ENCODE measurements around the gene NOP14. TPM values are rescaled to one million over a fixed set of nuclear protein-coding genes. Genes with fewer than 3 reads are reported as not detected.
"Not testable (repeated sequence)": the region's sequence is repeated elsewhere in the genome, so short reads cannot be mapped to it uniquely, and the experiment has no call there.

NOP14 gene
- total RNA-seq, 1 donor from 2014 or later = 11.2 TPM

DNA sequence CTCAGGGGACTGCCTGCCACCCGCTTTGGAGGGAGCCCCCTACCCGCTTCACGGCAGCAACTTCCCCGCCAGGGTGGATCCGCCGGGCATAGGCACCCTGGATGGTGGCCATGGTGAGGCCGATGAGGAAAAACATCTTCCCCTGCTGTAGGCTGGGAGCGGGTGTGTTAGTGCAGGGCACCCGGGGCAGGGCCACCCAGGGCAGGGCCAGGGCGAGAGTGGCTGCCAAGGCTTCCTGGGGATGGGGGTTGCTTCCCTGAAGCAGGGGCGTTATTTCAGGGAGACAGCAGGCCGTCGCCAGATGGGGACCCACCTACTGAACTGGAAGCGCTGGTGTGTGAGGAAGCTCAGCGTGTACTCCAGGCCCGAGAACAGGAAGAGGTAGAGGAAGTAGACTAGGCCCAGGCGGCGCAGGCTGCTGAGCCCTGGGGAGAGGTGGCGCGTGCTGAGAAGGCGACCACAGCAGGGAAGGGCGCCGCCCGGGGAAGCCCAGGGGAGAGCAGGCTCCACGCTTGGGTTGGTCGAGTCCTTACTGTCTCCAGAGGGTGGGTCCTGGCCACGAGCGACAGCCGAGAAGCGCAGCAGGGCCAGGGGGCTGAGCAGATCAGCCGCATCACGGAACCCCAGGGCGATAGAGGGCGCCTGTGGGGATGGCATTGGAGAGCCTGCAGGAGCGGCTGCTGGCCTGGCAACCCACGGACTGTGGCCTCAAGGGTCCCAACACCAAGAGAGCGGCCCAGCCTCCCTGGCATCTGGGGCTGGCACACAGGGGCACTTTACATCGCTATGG is 31.5 kb downstream of the NOP14 start:
- no peak for DNase-seq

DNA sequence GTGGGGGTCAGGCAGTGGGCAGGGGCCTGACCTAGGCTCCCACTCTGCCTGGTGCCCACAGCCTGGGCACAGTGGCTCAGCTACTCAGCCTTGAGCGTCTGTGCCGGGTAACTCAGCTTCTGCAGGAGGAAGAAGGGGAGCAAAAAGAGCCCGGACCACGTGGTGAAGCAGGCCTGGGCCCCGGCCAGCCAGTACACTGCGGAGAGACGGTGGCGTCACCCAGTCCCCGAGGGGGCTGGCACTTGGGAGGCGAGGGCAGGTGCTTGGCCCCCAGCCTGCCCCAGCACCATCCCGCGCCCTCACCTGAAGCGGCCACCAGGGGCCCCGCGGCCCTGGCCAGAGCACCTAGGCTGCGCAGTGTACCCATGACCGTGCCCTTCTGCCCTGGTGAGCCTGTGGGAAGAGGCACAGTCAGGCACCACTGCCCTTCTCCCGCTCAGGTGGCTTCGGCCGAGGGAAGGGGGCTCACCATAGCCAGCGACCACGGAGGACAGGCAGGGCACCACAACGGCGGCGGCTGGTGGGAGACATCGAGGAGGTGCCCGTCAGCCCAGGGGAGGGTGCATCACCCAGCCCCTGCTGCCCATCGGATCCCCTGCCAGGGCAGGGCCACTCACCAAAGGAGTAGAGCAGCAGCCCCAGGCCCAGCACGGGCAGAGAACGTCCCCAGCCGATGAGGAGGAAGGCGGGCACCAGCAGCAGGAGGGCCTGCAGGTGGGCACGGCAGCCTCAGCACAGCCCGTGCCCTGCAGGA is 32.3 kb downstream of the NOP14 start:
- DNase-seq = no peak

DNA sequence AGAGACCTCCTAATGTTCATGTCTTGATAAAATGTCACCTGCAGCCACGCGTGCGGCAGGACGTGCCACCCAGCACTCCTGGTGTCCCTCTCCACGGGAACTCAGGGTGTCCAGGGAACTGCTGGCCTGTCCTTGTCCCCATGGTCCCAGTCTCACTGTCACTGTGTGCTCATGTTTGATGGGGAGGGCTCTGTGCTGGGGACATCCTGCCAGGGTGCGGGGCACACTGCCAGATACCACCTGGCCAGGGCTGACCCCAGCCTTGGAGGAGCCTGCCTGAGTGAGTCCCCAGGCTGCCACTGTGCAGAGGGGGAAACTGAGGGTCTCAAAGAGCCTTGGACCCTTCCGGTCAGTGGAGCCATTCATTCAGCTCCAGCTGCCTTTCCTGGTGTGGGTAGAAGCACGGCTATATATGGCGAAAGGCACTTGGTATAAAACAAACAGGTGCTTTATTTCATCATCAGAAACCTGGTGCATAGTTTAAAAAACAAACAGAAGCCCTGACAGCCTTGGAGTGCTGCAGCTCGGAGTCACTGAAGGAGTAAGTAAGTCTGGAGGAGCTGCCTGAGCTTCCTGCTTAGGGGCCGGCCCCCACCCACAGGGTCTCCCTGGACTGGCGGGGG is 33.0 kb downstream of the NOP14 start:
- no peak for DNase-seq

- DNase-seq = no peak
These were observed 33.7 kb downstream of the NOP14 start for GRCh38 chr4:2929469-2929868.

DNA sequence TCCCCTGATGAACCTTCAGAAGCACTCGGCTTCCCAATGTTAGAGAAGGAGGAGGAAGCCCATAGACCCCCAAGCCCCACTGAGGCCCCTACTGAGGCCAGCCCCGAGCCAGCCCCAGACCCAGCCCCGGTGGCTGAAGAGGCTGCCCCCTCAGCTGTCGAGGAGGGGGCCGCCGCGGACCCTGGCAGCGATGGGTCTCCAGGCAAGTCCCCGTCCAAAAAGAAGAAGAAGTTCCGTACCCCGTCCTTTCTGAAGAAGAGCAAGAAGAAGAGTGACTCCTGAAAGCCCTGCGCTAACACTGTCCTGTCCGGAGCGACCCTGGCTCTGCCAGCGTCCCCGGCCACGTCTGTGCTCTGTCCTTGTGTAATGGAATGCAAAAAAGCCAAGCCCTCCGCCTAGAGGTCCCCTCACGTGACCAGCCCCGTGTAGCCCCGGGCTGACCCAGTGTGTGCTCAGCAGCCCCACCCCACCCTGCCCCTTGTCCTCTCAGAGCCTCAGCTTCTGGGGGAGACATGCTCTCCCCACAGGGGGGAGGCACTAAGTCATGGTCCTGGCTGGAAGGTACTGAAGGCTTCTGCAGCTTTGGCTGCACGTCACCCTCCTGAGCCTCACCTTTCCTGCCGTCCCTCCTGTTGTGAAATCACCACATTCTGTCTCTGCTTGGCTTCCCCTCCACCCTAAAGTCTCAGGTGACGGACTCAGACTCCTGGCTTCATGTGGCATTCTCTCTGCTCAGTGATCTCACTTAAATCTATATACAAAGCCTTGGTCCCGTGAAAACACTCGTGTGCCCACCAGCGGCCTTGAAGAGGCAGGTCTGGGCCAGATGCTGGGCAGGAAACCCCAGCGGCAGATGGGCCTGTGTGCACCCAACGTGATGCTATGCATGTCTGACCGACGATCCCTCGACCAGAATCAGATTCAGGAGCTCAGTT is 34.7 kb downstream of the NOP14 start:
- DNase-seq = no peak

GRCh38 chr4:2927696-2928075 is 35.5 kb downstream of the NOP14 start:
- no peak for DNase-seq

DNA sequence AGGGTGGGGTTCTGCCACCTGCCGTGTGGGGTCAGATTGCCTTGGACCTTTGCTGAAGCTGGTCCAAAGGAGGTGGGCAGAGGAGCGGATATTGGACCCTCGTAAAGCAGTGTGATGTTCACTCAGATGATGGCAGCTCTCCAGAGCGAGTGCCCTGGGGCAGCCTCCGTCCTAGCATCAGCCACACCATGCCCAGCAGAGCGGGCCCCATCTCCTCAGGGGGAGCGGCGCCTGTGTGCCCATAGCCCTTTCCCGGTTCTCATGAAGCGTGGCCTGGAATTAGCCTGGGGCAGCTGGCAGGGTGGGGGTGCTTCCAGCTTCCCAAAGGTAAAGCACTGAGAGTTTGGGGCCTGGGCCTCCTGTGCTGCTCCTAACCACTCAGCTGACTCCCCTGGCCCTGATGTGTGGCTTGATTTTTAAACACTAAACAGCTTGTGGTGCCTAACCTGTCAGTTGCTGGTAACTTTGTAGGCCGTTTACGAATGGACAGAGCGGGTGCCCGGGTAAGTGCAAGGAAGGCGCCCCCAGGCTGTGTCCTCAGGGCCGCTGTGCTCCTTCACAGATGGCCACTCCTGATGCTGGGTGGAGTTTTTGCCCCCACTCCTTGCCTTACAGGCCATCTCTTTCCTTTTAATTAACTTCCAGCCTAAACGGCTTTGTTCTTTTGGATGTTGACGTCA is 36.0 kb downstream of the NOP14 start:
- DNase-seq = no peak

- no peak for DNase-seq
These were observed 37.0 kb downstream of the NOP14 start for GRCh38 chr4:2925931-2926860.

DNA sequence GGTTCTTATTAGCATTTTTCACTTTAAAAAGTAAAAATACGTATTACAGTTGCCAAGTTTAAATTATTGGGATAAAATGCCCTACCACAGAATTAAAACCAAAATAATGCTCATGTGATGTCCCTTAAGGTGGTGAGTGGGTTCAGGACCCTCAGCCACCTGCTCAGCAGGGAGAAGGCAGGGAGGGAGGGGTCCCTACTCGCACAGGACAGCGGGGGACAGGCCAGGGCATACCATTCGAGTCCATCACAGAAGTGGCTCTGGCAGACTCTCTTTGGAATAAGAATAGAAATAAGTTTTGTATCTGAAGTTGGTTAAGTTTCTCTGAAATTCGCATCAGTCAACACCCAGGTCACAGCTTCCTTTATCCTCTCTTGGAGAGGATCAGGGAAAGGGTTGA is 37.7 kb downstream of the NOP14 start:
- DNase-seq = no peak

GRCh38 chr4:2924765-2925301 is 38.4 kb downstream of the NOP14 start:
- no peak for DNase-seq

GRCh38 chr4:2924286-2924685 is 38.9 kb downstream of the NOP14 start:
- DNase-seq = no peak

DNA sequence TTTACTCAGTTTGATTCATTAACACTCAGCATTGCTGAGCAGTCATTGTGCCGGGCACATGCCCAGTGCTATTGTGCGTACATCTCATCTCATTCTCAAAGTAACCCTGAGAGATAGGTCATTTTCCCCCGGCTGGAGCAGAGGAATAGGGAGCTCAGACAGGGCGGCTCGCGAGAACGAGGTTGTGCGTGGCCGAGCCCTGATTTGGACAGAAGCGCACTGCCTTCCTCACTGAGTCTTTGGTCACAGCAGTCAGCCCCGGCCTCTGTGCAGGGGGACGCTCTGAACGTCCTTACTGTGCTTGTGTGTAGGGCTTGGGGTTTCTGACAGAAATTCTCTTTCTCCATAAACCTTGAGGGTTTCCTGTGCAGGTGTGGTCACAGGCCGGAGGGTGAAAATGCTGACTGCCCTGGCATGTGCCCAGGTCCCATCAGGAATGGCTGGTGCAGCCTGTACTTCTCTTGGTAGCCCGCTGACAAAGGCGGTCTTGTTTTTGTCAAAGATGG is 39.5 kb downstream of the NOP14 start:
- no peak for DNase-seq

DNA sequence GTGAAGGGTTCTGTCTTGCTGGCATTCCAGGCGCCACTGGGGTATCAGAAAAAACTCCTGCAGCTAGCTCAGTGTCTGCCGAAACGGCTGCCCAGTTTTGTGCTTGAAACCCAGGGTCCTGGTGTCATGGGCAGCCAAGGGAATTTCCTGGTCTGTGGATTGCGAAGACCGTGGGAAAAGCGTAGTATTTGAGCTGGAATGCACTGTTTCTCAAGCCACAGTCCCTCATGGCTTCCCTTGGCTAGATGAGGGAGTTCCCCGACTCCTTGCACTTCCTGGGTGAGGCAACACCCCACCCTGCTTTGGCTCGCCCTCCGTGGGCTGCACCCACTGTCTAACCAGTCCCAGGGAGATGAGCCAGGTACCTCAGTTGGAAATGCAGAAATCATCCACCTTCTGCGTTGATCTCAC is 40.1 kb downstream of the NOP14 start:
- no peak for DNase-seq

- not testable (repeated sequence) for DNase-seq
These were observed 40.6 kb downstream of the NOP14 start for GRCh38 chr4:2922453-2923101.

- not testable (repeated sequence) for DNase-seq
These were observed 44.5 kb downstream of the NOP14 start for GRCh38 chr4:2918714-2919113.

- not testable (repeated sequence) for DNase-seq
These were observed 44.9 kb downstream of the NOP14 start for GRCh38 chr4:2918300-2918699.

DNA sequence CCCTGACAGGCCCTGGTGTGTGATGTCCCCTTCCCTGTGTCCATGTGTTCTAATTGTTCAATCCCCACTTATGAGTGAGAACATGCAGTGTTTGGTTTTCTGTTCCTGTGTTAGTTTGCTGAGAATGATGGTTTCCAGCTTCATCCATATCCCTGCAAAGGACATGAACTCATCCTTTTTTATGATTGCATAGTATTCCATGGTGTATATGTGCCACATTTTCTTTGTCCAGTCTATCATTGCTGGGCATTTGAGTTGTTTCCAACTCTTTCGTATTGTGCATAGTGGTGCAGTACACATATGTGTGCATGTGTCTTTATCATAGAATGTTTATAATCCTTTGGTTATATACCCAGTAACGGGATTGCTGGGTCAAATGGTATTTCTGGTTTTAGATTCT is 46.5 kb downstream of the NOP14 start:
- DNase-seq = not testable (repeated sequence)

DNA sequence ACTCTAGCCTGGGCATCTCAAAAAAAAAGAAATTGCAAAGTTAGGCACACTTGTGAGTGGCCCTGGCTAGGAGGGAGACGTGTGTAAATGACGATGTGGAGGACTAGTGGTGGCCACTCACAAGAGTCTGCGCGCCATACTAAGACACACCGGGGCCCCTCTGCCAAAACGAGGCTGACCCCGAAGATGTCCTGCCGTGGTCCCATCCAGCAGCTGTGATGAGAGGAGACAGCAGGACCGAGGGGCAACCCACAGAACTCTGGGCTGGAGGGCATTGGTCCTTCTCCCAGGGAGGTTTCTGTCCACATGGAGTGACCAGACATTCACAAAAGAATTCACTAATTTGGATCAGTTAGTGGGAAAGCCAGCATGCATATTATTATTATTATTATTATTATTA is 47.4 kb downstream of the NOP14 start:
- no peak for DNase-seq
